SK-N-MC (cell line): ENCODE data around the gene ZNHIT1.

Experiments
- EZH2 ChIP-seq: fragments of 200-600 bp; sonication (generic); IDR thresholded peaks from one replicate; pipeline ENCODE4 v1.6.1; 2017; ENCODE audit warnings: antibody characterized with exemption
- POLR2AphosphoS5 ChIP-seq: IDR thresholded peaks from 2 replicates; pipeline ENCODE4 v1.6.1; 2012; ENCODE audit warnings: mild to moderate bottlenecking, low read depth, low read length, borderline replicate concordance

DNA sequence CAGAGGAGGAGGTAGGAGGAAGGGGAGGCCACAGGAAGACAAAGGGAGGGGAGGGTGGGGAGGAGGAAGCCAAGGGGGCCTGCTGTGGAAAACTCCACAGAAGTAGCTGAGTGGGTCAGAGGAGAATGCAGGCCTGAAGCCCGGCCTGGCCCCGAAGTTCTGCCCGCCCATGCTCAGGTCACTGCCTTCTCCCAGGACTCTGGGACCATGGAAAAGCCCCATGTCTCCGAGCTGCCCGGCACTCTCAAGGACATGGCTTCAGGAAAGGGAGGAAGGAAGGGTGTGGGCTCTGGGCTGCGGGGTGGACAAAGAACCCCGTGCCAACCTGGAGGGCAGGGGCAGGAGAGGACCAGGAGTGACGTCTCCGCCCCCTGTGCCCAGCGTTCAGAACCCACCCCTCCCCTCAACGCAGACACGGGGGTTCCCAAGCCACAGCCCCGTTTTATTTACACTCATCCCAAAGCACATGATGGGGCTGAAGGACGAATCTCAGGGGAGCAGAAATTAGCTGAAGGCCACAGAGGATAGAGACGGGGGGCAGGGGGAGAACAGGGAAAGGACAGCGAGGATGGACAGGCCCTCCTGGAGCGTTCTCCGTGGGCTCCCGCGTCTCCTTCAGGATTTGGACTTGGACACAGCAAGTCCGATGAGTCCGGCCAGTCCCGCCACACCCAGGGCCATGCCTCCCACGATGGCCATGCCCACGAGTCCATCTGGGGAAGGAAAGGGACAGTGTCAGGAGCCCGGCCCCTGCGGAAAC lies 21.4 kb downstream of the ZNHIT1 start:
- TF ChIP-seq POLR2AphosphoS5 (no peak), EZH2 (no peak)
